Choroid plexus epithelial cell (primary cell): Measurements from ENCODE around the gene KIF13A.
A peak's percentile ranks its signal among the peaks of the same experiment; 100 is the strongest.

Source experiments
- DNase-seq: peaks from one replicate; pipeline ENCODE4 v3.0.0-alpha.2; 2010; ENCODE audit warnings: low read depth
- H3K4me3 ChIP-seq: 2 replicates; pipeline ENCODE4 v1.5.1; 2011; ENCODE audit warnings: low read depth, mild to moderate bottlenecking, control low read depth, low read length, moderate library complexity
- TF ChIP-seq, protein P1 (sequence below): conservative IDR thresholded peaks from 2 replicates; pipeline ENCODE4 v1.5.1; 2011; ENCODE audit warnings: low read depth, mild to moderate bottlenecking, control low read depth, inconsistent platforms, low read length, moderate library complexity

KIF13A gene

DNA sequence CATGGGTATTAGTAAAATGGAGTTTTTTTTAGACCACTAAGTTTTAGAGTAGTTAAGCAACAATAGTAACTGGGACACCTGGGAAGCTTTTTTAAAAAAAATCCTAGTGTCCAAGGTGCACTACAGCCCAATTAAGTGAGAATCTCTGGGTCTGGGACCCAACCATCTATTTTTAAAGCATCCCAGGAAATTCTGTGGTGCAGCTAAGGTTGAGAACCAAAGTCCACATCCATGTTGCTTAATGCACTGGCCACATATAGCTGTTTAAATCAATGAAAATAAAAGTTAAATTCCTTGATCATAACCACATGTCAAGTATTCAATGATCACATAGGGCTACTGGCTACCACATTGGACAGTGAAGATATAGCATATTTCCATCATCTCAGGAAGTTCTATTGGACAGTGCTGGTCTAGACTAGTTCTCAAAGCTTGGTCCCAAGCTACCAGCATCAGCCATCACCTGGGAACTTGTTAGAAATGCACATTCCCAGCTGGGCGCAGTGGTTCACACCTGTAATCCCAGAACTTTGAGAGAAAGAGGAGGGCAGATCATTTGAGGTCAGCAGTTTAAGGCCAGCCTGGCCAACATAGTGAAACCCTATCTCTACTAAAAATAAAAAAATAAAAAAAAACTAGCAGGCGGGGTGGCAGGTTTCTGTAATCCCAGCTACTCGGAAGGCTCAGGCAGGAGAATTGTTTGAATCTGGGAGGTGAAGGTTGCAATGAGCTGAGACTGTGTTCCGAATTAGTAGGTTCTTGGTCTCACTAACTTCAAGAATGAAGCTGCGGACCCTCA lies 12.7 kb downstream of the KIF13A start:
- no peak for DNase-seq
- TF ChIP-seq, protein P1, sequence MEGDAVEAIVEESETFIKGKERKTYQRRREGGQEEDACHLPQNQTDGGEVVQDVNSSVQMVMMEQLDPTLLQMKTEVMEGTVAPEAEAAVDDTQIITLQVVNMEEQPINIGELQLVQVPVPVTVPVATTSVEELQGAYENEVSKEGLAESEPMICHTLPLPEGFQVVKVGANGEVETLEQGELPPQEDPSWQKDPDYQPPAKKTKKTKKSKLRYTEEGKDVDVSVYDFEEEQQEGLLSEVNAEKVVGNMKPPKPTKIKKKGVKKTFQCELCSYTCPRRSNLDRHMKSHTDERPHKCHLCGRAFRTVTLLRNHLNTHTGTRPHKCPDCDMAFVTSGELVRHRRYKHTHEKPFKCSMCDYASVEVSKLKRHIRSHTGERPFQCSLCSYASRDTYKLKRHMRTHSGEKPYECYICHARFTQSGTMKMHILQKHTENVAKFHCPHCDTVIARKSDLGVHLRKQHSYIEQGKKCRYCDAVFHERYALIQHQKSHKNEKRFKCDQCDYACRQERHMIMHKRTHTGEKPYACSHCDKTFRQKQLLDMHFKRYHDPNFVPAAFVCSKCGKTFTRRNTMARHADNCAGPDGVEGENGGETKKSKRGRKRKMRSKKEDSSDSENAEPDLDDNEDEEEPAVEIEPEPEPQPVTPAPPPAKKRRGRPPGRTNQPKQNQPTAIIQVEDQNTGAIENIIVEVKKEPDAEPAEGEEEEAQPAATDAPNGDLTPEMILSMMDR, result no peak
- H3K4me3 ChIP-seq, result no peak overlapping the region

DNA sequence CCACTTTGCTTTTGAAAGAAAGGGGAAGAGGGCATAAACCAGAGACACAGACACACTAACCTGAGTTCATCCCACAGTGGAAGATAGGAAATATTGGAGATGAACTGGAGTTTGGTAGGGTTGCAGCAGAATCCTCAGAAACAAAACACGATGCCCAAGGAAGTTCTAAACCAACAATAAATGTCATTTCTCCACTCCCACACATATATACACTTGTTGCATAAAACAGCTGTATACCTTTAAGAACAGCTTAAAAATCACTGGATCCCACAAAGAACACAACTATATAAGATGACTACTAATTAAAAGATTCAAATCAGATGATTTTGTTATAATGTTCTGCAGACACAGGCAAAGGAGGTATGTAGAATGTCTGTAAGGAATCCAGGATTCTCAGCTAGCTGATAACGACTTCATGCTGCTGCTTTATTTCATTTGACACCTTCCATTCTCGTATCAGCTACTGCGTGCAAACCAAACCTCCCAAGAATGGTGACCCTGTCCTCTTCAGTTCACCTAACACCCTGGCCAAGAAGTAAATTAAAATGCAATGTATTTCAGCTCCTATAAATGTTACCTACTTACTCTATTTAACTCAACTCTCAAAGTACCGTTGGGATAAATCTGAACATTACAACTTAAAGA lies 14.3 kb downstream of the KIF13A start:
- TF ChIP-seq, protein P1, result no peak
- DNase-seq, result no peak
- no peak overlapping the region for H3K4me3 ChIP-seq

DNA sequence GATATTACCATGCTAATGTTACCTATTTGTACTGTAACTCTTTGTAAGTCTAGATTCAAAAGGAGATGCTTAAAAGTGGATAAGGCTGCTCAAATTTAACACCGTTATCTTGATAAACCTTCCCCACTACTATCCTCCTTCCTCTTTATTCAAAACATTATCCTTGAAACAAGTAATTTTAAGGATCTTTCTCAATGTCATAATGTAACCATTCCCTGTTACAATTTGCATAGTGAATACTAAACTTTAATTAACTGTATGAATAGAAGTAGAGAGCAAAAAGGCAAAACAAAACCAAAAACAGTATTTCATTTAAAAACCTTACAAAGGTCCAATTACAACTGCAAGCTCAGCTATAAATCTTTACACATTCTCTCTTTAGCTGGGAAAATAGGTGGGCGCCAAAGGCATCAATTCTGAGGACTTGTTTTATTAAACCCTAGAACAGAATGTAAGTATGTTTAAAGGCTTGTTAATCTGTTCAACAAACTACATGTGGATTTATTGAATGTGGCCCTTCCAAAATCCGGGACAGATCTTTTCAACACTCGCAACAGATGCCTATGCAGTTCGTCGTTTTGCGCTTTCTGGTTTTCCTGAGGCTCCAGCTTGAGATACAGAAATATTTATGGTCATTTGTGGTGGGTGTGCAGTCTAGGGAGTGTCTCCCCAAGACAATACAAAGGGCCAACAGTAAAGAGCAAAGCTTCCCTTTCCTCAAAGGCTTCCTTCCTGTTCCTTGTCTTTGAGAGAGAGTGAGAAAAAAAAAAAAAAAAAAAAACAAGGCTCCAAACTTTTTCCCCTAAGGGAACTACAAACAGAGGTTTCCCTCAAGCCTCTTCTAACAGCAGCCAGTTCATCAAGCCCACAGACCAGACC lies 15.1 kb downstream of the KIF13A start:
- H3K4me3 ChIP-seq, result no peak overlapping the region
- no peak for DNase-seq

DNA sequence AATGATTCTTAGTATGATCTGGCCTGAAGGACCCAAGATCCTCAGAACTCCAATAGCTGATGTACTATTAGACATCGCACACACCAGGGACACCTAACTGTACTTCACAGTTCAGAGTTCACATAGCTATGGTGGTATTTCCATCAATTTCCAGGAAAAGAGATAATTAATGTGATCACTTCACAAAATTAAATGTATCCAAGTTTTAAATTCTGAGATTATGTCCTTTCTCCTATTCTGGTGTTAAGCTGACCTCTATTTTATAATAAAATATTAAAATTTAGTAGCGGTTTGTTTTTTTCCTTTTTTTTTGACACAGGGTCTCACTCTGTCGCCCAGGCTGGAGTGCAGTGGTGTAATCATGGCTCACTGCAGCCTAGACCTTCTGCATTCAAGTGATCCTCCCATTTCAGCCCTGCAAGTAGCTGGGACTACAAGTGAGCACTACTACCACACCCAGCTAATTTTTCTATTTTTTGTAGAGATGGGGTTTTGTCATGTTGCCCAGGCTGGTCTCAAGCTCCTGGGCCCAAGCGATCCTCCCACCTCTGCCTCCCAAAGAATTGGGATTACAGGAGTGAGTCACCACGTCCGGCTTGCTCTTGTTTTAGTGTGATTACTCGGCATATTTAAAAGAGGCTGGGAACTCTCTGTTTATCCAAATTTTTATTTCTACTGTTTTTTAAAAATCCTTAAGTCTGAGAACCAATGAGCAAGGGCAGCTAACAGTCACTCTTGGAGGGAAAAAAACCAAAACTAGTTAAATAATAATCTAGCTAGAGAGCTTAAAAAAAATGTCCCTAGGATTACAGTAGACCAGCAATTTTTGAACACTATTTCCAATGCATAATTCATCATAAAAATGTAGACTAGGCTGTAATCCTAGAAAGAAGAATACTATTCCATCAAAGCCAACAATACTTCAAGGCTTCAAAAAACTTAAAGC lies 16.0 kb downstream of the KIF13A start:
- TF ChIP-seq, protein P1, result no peak
- H3K4me3 ChIP-seq, result no peak overlapping the region
- DNase-seq, result peak; percentile 51

More for the DNA sequence above, 15.1 kb downstream of the KIF13A start:
- TF ChIP-seq, protein P1, result no peak

DNA sequence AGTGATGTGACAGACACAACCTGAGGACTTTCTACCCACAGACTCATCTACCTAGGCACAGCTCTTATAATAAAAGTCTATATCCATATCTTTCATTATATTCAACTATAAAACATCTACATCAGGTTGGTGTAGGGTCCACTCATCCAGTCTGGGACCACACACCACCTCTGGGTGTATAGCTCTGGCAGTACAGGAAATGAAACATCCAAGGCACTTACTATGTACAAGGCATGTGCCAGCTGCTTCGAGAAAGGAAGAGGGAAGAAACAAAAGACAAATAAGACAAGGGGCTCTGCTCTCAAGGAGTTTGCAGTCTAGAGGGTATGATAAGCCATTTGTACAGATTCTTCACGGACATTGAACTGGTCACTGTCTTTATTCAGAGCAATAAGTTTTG lies 18.6 kb downstream of the KIF13A start:
- no peak for DNase-seq
- TF ChIP-seq, protein P1, result no peak
- H3K4me3 ChIP-seq, result no peak overlapping the region

DNA sequence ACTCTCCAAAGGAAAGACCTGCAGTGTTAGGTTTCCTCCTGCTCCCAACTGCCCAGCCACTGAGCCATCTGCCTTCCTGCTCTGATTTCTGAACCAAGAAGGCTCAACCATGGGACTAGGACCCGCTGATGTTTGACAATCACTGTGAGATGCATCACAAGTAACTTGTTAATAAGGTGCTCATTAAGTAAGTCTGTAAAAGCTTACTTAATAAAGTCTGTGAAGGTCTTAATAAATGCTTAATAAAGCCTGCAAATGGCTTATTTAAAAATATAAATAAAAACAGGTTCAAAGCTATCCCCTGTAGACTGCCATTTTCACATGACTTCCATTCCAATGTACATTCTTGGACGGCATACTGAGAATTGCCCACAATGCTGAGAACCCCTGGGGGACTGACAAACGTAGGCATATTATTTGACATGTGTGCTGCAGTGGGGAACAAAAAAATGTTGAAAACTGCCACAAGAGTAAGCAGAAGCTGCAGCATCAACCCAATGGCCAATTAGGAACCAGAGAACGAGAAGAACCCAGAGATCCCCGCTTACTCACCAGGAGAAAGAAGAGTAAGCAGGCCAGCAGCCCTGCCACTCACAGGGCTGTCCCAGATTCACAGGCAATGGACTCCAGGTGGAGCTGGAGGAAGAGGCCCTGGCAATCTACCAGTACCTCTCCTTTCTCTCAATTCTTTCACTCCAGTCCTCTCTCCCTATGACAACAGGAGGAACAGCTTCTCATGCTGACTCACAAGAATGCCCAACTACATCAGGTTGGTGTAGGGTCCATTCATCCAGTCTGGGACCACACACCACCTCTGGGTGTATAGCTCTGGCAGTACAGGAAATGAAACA lies 19.5 kb downstream of the KIF13A start:
- peak; percentile 15 for DNase-seq

More for the DNA sequence above, 19.5 kb downstream of the KIF13A start:
- H3K4me3 ChIP-seq, result no peak overlapping the region
- TF ChIP-seq, protein P1, result no peak
